Ammon's horn (tissue), 1 donor: ENCODE results near the gene GFY.

Experiments
- DNase-seq: peaks from one replicate; pipeline ENCODE4 v3.0.0-alpha.2; 2016; ENCODE audit warnings: low spot score

Gene GFY

DNA sequence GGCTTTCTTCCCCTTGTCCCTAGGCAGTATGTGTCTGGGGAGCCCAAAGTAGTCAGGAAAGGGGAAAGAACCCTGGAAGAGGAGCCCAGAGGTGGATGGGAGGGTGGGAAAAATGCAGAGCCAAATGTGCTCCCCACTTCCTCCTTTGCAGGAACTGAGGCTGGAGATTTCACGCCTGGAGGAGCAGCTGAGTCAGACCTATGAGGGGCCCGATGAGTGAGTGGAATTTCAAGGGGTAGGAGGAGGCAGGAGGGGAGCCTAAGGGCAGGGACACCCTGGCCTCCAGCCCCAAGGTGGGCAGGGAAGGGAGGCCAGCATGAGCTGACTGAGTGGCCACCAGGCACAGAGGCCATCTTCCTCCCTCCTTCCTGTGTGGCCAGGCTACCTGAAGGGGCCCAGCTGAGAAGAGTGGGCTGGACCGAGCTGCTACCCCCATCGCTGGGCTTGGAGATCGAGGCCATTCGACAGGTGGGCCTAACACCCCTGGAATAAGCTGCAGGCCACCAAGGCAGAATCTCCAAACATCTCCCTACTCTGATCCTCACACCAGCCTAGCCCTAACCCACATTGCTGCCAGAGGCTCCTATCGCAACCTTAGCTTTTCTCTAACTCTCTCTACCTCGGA is 16.3 kb upstream of the GFY start:
- DNase-seq, result no peak

DNA sequence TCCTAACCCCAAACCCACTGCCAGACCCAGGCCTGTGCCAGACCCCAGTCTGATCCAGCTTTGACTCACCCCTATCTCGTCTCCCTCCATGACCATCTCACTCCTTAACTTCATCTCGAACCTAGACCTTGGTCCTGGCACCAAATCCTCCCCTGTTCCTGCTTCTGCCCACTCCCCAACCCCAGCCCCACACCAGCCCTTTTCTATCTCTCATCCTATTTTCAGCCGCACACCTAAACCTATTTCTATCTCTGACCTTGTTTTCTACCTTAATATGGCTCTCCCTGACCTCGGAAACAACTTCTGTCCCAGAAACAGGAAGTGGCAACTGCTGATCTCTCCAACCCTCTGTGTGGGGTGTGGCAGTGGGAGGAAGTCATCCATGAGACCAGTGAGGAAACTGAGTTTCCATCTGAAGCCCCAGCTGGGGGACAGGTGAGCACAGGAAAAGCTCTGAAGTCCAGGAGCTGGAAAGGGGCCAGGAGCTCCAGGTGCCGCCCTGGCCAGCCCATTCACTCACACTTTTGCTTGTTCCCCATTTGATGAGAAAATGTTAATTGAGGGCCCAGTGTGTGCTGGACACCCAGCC is 15.7 kb upstream of the GFY start:
- DNase-seq, result no peak

DNA sequence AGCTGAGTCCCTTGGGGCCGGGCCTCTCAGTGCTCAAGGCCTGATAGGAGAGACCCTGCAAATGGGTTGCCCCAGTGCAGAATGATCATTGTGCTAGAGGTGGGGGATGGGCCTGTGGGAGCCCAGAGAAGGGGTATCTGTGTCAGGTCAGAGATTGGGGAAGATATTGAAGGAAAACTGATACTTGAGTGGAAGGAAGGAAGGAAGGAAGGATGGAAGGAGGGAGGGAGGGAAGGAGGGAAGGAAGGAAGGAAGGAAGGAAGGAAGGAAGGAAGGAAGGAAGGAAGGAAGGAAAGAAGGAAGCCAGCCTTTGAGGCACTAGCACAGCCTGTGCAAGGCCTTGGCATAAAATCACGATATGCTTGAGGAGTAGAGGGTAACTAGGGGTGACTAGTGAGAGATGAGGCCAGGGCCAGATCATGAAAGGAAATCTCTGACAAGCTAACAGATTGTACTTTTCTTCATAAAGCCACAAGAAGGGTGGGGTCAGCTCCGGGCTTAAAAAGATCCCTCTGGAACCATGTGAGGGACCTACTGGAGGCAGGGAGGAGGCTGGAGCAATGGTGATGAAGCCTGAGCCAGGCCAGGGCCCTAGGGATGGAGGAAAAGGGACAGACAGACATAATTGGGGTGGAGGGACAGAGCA is 13.4 kb upstream of the GFY start:
- no peak for DNase-seq

DNA sequence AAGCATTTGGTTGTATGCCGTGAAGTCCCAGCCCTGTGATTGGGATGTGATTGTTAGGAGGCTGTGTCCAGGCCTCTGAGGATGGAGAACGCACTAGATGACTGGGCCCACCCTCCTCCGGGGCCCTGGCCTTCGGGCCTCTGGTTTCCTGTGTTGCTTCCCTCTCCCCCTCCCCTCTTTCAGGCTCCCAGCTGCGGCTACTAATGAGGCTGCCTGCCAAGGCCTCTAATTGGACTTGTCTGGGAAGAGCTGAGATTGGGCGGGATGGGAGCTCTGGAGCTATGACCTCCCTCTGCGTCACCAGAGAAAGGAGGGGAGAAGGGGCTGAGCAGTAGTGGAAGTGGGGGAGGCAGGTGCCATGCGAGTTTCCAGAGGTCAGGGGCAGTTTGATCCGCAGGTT is 11.8 kb upstream of the GFY start:
- no peak for DNase-seq

DNA sequence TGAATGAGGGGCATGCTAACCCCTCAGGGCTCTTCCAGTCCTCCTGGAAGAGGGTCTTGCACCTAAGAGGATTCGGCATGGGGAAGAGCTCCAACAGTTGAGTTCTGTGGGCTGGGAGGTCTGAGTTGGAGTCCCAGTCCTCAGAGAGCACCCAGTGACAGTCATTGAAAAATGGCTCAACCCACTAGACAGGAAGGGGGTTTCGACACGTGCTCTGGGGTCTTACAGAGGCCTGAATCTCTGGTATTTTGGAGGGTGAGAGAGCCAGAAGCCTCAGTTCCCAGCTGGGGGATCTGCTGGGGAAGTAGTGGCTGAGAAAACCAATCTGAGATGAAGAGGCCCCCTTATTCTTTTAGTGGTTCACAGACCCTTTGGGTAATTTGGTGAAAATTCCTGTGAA is 10.9 kb upstream of the GFY start:
- no peak for DNase-seq

DNA sequence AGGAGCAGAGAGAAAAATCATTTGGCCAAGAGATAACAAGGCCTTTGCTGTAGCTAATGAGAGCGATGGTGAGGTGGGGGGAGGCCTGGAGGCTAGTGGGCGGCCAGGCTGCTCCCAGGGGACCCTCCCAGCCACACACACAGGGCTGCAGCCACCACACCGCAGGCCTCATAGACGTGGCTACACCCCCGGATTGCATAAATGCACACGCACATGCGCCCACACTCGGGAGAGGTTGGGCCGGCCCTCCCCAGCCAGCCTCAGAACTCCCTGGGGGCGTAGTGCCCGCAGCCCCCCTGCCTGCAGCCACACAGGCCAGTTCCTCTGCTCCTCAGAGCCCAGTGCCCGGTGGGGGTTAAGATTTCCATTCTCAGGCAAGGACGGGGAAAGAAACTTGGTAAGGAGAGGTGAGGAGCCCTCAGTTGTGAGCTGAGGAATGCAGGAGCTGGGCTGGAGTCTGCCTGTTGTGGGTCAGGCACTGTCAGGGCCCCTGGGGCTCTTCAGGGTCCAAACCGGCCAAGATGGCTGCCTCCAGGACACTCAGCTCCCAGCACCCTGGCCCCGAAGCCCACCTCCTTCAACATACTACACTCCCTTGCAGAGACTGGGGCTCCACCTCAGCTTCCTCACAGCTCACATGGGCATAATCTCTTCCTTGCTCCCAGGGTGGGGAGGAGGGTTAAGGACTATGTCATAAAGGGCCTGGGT is 9.9 kb upstream of the GFY start:
- DNase-seq, result no peak

DNA sequence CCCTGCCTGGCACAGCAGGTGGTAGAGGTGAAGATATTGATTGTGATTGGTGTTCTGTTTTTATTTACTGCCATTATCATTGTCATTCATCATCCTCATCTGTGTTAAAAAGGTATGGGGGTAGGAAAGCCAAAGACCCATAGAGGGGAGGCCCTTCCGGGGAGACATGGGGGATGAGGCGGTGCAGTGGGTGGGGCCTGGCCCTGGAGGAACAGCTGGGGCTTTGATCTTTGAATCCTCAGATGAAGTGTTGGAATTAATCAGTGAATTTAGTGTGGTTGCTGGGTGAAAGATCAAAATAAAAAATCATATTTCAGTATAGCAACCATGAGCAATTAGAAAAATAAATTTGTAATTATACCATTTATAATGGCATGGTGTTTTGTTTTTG is 9.4 kb upstream of the GFY start:
- no peak for DNase-seq

DNA sequence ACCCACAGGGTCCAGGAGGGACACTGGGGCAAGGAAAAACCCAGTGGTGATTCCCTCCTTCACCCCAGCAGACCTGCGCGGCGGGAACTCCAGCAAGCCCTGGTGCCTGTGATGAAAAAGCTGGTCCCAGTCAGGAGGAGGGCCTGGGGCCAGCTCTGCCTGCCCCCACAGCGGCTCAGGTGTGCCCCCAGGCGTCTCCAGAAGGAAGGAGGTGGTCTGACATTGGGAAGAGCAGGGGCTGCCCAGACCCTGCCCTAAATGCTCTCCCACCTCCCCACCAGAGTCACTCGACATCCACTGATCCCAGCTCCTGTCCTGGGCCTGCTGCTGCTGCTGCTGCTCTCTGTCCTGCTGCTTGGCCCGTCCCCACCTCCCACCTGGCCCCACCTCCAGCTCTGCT is 8.1 kb upstream of the GFY start:
- no peak for DNase-seq

DNA sequence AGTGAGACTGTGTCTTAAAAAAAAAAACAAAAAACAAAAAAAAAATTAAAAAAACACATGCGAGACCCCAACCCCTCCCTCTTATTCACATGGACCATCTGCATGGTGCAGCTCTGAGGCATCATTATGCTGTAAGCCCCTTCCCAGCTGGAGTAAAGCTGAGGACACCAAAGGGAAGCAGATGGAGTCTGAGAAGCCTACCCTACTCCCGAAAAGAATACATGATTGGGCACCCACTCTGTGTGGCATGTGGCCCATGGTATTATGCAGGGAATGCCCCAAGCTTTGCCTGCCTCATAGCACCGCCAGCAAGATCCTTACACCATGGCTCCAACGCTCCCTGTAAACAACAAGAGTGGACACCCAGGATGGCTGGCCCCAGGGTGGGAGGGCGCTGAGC is 6.7 kb upstream of the GFY start:
- no peak for DNase-seq

- no peak for DNase-seq
Measured at GRCh38 chr19:49419173-49419572, 6.0 kb upstream of the GFY start.

DNA sequence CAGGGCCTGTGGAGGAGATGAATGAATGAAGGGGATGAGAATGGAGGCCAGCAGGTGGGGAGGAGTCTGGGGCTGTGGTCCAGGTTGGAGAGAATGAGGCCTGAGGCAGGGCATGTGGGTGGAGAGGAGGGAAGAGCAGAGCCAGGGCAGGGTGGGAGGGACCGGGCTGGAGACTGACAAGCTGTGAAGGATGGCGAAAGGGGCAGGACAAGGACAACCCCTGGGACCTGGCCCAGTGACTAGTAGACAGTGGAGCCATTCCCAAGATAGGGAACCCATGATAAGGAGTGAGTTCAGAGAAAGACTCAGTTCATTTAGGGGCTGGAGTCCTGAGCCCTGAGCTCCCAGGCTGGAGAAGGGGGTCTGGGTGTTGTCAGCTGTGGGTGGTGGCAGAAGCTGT is 5.0 kb upstream of the GFY start:
- DNase-seq, result no peak

DNA sequence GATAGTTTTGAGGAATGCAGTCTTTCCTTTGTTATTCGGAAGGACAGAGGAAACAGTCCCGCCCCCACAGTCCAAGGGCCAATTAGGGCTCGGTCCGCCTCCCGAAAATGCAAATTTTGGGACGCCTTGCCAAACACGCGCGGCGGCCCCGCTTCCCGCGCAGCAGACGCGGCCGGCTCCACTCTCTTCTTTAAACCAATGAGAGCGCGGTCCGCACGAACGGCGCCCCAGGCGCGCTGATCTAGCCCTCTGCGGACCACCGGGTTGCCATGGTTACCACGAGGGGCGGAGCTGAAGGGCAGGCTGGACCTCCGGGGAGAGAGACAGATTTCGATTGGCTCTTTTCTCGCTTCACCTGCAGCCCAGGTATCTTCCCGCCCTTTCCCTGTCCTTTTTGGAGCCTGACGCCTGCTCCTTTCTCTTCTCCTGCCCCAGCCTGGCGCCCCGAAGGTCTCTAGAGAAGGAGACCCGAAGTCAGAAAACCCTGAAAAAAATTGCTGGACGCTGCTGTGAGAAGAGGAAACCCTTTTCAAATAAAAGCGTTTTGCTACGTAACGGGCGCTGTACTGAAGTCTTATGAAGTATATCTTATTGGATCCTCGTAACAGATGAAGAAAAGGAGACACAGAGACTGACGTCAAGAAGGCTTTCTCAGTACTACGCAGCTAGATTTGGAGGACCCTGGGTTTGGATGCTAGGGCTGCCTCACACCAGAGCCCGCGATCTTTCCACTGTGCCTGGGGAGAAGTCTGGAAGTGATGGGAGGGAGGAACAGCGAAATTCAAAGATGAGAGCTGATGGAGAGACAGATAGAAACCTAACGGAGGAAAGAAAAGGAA is 3.9 kb upstream of the GFY start:
- DNase-seq, result no peak

GRCh38 chr19:49421878-49422202 is 3.3 kb upstream of the GFY start:
- DNase-seq, result no peak

DNA sequence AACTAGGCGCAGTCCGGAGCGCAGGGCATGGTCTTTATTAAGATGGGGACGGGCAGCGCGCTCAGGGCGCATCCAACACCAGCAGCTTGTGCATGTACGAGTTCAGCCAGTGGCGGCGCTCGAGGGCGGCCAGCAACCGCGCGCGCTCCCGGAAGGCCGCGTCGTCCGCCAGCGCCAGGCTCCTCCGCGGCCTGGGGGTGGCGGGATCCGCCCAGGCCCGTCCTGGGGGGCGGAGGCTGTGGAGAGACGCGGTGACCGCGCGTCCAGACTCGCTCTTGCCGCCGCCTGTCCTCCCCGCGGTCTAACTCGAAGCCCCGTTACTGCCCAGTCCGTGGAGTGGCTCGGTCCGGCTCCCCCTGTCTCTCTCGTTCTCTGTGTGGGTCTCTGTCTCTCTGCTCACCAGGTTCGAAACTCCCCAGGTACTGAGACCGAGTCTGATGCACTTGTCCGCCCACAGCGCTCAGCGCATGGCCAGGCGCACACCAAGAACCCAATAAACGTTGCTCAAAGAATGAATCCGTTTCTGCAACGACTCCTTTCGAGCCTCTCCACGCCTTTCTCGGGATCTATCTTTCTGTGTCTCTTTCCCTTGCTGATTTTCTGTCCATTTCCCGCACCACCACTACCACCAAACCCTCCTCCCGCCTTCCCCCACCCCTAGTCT is 2.6 kb upstream of the GFY start:
- no peak for DNase-seq

DNA sequence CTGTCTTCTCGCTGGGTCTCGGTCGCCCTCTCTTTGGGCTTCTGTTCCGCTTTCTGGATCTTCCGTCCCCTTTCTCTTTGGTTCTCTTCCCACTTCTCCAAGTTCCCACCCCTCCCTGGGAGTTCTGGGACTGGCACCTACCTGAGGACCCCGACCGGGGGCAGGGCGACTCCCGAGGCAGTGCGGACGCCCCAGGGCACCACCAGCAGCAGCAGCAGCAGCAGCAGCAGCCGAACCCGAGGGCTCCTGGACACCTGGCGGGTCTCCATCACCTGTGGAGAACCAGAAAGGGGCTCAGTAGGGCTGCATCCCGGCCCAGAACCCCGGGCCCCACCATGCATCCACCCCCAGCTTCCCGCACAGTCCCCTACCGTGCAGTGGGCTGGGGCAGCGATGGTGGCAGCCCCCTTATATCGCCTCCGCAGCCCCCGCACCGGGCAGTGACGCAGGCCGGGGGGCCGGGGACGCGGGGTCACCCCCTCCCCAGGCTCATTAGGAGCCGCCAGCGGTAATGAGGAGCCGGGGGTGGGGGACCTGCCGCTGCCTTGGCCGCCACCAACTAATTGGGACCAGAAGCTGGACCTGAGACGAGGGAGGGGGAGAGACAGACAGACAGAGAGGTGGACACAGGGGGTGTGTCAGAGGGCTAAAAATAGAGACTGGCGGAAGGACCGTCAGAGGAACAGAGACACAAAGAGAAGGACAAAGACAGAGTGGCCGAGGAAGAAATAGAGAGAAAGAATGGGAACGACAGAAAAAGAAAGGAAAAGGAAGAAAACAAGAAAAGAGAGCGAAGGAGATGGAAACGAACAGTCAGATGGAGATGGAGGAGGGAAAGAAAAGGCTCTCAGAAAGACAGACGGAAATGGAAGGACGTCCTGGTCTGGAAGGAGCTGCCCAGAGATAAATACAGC is 1.9 kb upstream of the GFY start, which contains the start of gene PTH2:
TSS of gene PTH2 (minus strand) at position 371 of the 914 bp plus-strand sequence. CDS start at position 269, 102 bp downstream.
- no peak for DNase-seq

DNA sequence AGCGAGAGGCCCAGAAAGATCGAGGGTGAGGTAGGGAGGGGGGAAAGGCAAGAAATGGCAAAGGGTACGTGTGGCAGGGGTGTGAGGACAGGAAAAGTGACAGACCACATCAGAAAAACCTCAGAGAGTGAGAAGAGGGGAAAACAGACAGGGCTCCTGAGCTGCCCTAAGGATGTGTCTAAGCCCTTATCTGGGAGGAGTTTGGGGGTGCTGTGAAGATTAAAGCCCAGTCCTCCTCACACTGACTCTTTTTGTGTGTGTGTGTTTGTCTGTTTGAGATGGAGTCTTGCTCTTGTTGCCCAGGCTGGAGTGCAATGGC is 1.2 kb upstream of the GFY start:
- no peak for DNase-seq

DNA sequence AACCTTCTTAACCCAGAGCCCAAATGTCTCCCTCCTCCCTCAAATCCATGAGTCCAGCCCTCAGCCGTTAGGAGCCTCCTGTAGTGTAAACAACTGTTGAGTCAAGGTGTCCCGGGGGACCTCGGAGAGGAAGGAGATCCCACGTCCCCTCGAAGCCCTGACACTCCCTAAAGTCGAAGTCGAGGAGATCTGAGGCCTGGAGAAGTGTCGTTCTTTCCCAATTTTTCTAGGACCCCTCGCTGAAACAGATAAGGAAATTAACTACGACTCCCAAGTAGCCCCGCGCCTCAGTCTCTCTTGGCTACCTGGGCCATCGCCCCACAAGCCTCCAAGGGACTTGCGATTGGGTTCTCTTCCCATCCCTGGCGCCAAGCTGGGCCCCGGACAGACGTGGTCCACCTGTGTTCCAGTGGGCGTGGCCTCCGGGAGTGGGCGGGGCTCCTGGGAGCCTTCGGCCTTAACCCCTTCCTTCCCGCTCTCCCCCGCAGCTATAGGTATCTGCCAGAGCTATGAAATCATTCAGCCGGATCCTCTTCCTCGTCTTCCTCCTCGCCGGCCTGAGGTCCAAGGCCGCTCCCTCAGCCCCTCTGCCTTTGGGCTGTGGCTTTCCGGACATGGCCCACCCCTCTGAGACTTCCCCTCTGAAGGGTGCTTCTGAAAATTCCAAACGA is 869 bp downstream of the GFY start:
- DNase-seq, result no peak

DNA sequence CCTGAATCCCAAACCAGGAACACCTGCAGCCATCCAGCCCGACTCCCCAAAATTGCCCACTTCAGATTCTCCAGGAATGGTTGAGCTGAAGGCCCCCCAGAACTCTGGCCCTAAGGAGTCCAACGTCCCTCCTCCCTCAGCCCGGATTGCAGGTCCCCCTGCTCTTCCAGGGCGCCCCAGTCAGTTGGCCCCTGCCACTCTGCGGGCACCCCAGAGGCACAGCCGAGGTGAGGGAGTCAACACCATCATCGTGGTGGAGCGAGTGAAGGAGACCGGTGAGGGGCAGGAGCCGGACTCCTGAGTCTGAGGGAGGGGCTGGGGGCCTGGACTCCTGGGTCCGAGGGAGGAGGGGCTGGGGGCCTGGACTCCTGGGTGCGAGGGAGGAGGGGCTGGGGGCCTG is 2.2 kb downstream of the GFY start:
- no peak for DNase-seq

GRCh38 chr19:49427855-49428546 is 2.8 kb downstream of the GFY start:
- DNase-seq, result no peak
